K562 (cell line): ENCODE results near the gene SLC4A3. TPM values are rescaled to one million over a fixed set of nuclear protein-coding genes. Genes with fewer than 3 reads are reported as not detected.

Source experiments
- ARID1B ChIP-seq: fragments of 450-650 bp; IDR thresholded peaks from 2 replicates; pipeline ENCODE4 v1.6.1; 2016; ENCODE audit warnings: antibody characterized with exemption, mild to moderate bottlenecking, inconsistent platforms
- CBX1 ChIP-seq: sonication (generic); IDR thresholded peaks from 2 replicates; pipeline ENCODE4 v1.6.1; 2016; ENCODE audit warnings: antibody characterized with exemption, low read depth, mild to moderate bottlenecking
- CBX3 ChIP-seq, 2 experiments: IDR thresholded peaks; 1 replicate in 1 of 2; 2 replicates in 1 of 2; pipeline ENCODE4 v1.6.1; 2012; ENCODE audit warnings: inconsistent platforms in 2 of 2, low read length in 2 of 2, borderline replicate concordance in 1 of 2, control low read depth in 1 of 2
- DMBX1 ChIP-seq: fragments of 250-450 bp; sonication (Bioruptor Pico); IDR thresholded peaks from 2 replicates; pipeline ENCODE4 v1.8.0; 2022; ENCODE audit warnings: inconsistent platforms, mild to moderate bottlenecking, moderate library complexity, borderline replicate concordance
- EHMT2 ChIP-seq: fragments of 450-650 bp; IDR thresholded peaks from 2 replicates; pipeline ENCODE4 v1.6.1; 2018; ENCODE audit warnings: antibody characterized with exemption
- EP300 ChIP-seq: IDR thresholded peaks from 2 replicates; pipeline ENCODE4 v1.6.1; 2012; ENCODE audit warnings: low read length, improper control_type of control experiment
- JUND ChIP-seq, 2 experiments: IDR thresholded peaks; 2 replicates in 1 of 2; 3 replicates in 1 of 2; pipeline ENCODE4 v1.6.1; 2011; ENCODE audit warnings: borderline replicate concordance in 2 of 2, low read depth in 2 of 2, low read length in 2 of 2, improper control_type of control experiment in 1 of 2, missing biosample characterization in 1 of 2, missing genetic modification characterization in 1 of 2, missing genetic modification reagents in 1 of 2
- LEF1 ChIP-seq: fragments of 450-650 bp; IDR thresholded peaks from 2 replicates; pipeline ENCODE4 v1.6.1; 2016; ENCODE audit warnings: mild to moderate bottlenecking
- MTA2 ChIP-seq: fragments of 450-650 bp; IDR thresholded peaks from 2 replicates; pipeline ENCODE4 v1.6.1; 2016; ENCODE audit warnings: low read depth
- SMARCE1 ChIP-seq: fragments of 450-650 bp; IDR thresholded peaks from 2 replicates; pipeline ENCODE4 v1.7.1; 2016; ENCODE audit warnings: mild to moderate bottlenecking
- TAL1 ChIP-seq: fragments of 450-650 bp; IDR thresholded peaks from 2 replicates; pipeline ENCODE4 v1.6.1; 2016; ENCODE audit warnings: mild to moderate bottlenecking
- TRIM28 ChIP-seq: fragments of 450-650 bp; IDR thresholded peaks from 2 replicates; pipeline ENCODE4 v1.6.1; 2017
- YY1 ChIP-seq, 3 experiments: IDR thresholded peaks; 2 replicates each; pipeline ENCODE4 v1.6.1; 2011; ENCODE audit warnings: low read length in 2 of 3, mild to moderate bottlenecking in 2 of 3, moderate library complexity in 2 of 3, borderline replicate concordance in 1 of 3, control low read depth in 1 of 3, low read depth in 1 of 3; ENCODE audit not compliant: insufficient read depth in 3 of 3, insufficient replicate concordance in 2 of 3, control insufficient read depth in 1 of 3, insufficient read length in 1 of 3; ENCODE audit errors: extremely low read depth in 1 of 3
- ZC3H11A ChIP-seq: IDR thresholded peaks from 2 replicates; pipeline ENCODE4 v1.6.1; 2012; ENCODE audit warnings: low read depth, low read length, improper control_type of control experiment
- ZNF24 ChIP-seq: fragments of 450-650 bp; IDR thresholded peaks from 2 replicates; pipeline ENCODE4 v1.6.1; 2016
- ZNF586 ChIP-seq: fragments of 450-650 bp; formaldehyde crosslinking; conservative IDR thresholded peaks from 2 replicates; pipeline ENCODE4 v1.4.0; 2020; ENCODE audit warnings: mild to moderate bottlenecking, moderate library complexity
- polyA plus RNA-seq, 8 experiments: library from polyadenylated mRNA; depleted of rRNA in 4 of 8; stranded (reverse) in 5 of 8; unstranded in 3 of 8; fragments of >200 nt; fragmentation: Nextera tagmentation in 2 of 8; fragmentation: Illumina TruSeq in 1 of 8; extraction: Ambion mirVana in 2 of 8; extraction: Trizol in 1 of 8; gene quantifications; 2 replicates each; pipeline versions ENCODE4 v1.2.1 to v1.2.3, GENCODE V29; 2011 to 2014; ENCODE audit warnings: inconsistent platforms in 1 of 8, missing spikeins in 1 of 8
- total RNA-seq, 7 experiments: library from RNA; depleted of rRNA in 6 of 7; stranded (reverse); fragments of >200 nt in 6 of 7; fragmentation: Illumina TruSeq in 2 of 7; extraction: Trizol in 2 of 7; gene quantifications; 2 replicates each; pipeline versions ENCODE4 v1.2.1 to v1.2.3, GENCODE V29; 2011 to 2021; ENCODE audit warnings: low replicate concordance in 1 of 7
- TF ChIP-seq, protein P1 (sequence below): fragments of 450-650 bp; IDR thresholded peaks from 2 replicates; pipeline ENCODE4 v1.6.1; 2016; ENCODE audit warnings: antibody characterized with exemption
- TF ChIP-seq, protein P2 (sequence below), 2 experiments: fragments of 150-350 bp in 1 of 2; IDR thresholded peaks; 2 replicates each; pipeline ENCODE4 v1.6.1; 2012 to 2016; ENCODE audit warnings: low read depth in 2 of 2, low read length in 2 of 2, mild to moderate bottlenecking in 1 of 2, moderate library complexity in 1 of 2
- TF ChIP-seq, protein P3 (sequence below): sonication (generic); IDR thresholded peaks from 2 replicates; pipeline ENCODE4 v1.6.1; 2016
- TF ChIP-seq, protein P4 (sequence below), 2 experiments: fragments of 250-450 bp in 1 of 2; fragments of 450-650 bp in 1 of 2; sonication (Bioruptor Pico) in 1 of 2; IDR thresholded peaks; 2 replicates each; pipeline versions ENCODE4 v1.6.1 to v1.8.0; 2016 to 2021; ENCODE audit warnings: mild to moderate bottlenecking in 2 of 2, moderate library complexity in 2 of 2, missing compliant biosample characterization in 1 of 2, missing genetic modification characterization in 1 of 2

Gene SLC4A3
- total and polyA plus RNA-seq, 9 of the 15 experiments (the other 6 are each of a cell fraction or from before 2014, with no cell fraction given), result 0.04 to 0.31 (median 0.16) TPM; not detected in 5

DNA sequence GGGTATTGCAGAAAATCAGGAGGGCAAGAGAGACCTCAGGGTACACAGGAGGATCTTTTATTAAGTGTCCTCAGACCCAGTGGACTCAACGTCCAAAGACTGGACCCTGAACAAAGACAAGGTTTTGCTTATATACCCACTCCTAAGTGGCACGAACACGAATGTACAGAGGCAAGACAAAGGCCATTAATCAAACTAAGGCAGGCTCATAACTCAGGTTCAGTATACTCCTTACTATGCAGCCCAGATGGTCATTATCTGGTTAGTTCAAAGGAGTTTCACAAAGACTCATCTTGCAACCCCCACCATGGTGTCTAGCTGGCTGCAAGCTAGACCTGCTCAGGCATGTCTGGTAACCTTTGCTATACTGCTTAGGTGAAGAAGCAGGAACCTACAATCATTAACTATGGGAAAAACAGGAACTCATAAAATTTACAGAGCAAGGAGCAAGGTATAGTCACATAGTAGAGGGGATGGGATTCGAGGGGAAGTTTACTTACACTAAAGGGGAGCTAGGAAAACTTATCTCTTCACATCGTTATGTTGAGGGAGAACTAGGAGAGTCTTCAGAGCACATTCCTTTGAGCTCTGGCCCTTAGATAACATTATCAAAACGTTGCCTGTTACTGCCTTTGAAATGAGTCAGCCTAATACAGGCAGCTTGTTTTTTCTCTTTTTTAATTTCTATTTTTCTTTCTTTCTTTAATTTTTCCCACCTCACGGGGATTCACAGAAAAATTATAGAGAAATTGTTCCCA, 33.9 kb downstream of the SLC4A3 start (continued):
- peak; percentile 84 for TF ChIP-seq TAL1
- TF ChIP-seq, protein P1, sequence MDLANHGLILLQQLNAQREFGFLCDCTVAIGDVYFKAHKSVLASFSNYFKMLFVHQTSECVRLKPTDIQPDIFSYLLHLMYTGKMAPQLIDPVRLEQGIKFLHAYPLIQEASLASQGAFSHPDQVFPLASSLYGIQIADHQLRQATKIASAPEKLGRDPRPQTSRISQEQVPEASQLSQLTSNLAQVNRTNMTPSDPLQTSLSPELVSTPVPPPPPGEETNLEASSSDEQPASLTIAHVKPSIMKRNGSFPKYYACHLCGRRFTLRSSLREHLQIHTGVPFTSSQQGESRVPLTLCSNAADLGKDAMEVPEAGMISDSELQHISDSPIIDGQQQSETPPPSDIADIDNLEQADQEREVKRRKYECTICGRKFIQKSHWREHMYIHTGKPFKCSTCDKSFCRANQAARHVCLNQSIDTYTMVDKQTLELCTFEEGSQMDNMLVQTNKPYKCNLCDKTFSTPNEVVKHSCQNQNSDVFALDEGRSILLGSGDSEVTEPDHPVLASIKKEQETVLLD, result no peak
- TF ChIP-seq YY1 (IDR thresholded peaks at IDR 0.05; ENCODE audit: borderline replicate concordance in 1 of 3, control insufficient read depth in 1 of 3, extremely low read depth in 1 of 3, insufficient read depth in 3 of 3, insufficient read length in 1 of 3, insufficient replicate concordance in 2 of 3, low read depth in 1 of 3, low read length in 2 of 3), result no peak
- TF ChIP-seq ZNF586, result no peak
- TF ChIP-seq, protein P2, sequence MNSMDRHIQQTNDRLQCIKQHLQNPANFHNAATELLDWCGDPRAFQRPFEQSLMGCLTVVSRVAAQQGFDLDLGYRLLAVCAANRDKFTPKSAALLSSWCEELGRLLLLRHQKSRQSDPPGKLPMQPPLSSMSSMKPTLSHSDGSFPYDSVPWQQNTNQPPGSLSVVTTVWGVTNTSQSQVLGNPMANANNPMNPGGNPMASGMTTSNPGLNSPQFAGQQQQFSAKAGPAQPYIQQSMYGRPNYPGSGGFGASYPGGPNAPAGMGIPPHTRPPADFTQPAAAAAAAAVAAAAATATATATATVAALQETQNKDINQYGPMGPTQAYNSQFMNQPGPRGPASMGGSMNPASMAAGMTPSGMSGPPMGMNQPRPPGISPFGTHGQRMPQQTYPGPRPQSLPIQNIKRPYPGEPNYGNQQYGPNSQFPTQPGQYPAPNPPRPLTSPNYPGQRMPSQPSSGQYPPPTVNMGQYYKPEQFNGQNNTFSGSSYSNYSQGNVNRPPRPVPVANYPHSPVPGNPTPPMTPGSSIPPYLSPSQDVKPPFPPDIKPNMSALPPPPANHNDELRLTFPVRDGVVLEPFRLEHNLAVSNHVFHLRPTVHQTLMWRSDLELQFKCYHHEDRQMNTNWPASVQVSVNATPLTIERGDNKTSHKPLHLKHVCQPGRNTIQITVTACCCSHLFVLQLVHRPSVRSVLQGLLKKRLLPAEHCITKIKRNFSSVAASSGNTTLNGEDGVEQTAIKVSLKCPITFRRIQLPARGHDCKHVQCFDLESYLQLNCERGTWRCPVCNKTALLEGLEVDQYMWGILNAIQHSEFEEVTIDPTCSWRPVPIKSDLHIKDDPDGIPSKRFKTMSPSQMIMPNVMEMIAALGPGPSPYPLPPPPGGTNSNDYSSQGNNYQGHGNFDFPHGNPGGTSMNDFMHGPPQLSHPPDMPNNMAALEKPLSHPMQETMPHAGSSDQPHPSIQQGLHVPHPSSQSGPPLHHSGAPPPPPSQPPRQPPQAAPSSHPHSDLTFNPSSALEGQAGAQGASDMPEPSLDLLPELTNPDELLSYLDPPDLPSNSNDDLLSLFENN (IDR thresholded peaks at IDR 0.05; ENCODE audit: low read depth in 2 of 2, low read length in 2 of 2), result 0 out of 4 replicates have a peak, but pooled peaks of 1 of the 2 experiments have one; percentile 35
- TF ChIP-seq ZNF24, result no peak
- TF ChIP-seq DMBX1 (CRISPR knock-in tag), result peak; percentile 25; the same call in 1 of the 2 replicates
- TF ChIP-seq, protein P3, sequence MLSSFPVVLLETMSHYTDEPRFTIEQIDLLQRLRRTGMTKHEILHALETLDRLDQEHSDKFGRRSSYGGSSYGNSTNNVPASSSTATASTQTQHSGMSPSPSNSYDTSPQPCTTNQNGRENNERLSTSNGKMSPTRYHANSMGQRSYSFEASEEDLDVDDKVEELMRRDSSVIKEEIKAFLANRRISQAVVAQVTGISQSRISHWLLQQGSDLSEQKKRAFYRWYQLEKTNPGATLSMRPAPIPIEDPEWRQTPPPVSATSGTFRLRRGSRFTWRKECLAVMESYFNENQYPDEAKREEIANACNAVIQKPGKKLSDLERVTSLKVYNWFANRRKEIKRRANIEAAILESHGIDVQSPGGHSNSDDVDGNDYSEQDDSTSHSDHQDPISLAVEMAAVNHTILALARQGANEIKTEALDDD, result peak; percentile 97
- peak in 1 of 2 experiments; percentile 98; a peak in 2 of 3 replicates for TF ChIP-seq CBX3 (IDR thresholded peaks at IDR 0.05; ENCODE audit: borderline replicate concordance in 1 of 2, low read length in 2 of 2)
- TF ChIP-seq ARID1B, result peak; percentile 94
- TF ChIP-seq CBX1, result 0 out of 2 replicates have a peak, but pooled peaks have one; percentile 74
- TF ChIP-seq, protein P4, sequence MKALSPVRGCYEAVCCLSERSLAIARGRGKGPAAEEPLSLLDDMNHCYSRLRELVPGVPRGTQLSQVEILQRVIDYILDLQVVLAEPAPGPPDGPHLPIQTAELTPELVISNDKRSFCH (CRISPR knock-in tag; IDR thresholded peaks at IDR 0.05), result no peak
- TF ChIP-seq, protein P4 (tag; IDR thresholded peaks at IDR 0.05), result no peak
- peak; percentile 61 for TF ChIP-seq MTA2
- TF ChIP-seq LEF1, result 0 out of 2 replicates have a peak, but pooled peaks have one; percentile 37
- TF ChIP-seq EP300, result peak; percentile 79
- peak; percentile 56; the same call in 1 of the 2 replicates for TF ChIP-seq JUND (IDR thresholded peaks at IDR 0.05; ENCODE audit: borderline replicate concordance, low read depth, low read length)
- peak; percentile 7; the same call in 2 of the 3 replicates for TF ChIP-seq JUND (tag; IDR thresholded peaks at IDR 0.05; ENCODE audit: borderline replicate concordance, low read depth, low read length)
- TF ChIP-seq SMARCE1, result peak; percentile 84
- peak; percentile 98 for TF ChIP-seq TRIM28
- peak; percentile 20; the same call in 1 of the 2 replicates for TF ChIP-seq EHMT2
- no peak for TF ChIP-seq ZC3H11A
